ENCODE data around the gene PANX2.

PANX2 gene, protein sequence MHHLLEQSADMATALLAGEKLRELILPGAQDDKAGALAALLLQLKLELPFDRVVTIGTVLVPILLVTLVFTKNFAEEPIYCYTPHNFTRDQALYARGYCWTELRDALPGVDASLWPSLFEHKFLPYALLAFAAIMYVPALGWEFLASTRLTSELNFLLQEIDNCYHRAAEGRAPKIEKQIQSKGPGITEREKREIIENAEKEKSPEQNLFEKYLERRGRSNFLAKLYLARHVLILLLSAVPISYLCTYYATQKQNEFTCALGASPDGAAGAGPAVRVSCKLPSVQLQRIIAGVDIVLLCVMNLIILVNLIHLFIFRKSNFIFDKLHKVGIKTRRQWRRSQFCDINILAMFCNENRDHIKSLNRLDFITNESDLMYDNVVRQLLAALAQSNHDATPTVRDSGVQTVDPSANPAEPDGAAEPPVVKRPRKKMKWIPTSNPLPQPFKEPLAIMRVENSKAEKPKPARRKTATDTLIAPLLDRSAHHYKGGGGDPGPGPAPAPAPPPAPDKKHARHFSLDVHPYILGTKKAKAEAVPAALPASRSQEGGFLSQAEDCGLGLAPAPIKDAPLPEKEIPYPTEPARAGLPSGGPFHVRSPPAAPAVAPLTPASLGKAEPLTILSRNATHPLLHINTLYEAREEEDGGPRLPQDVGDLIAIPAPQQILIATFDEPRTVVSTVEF

DNA sequence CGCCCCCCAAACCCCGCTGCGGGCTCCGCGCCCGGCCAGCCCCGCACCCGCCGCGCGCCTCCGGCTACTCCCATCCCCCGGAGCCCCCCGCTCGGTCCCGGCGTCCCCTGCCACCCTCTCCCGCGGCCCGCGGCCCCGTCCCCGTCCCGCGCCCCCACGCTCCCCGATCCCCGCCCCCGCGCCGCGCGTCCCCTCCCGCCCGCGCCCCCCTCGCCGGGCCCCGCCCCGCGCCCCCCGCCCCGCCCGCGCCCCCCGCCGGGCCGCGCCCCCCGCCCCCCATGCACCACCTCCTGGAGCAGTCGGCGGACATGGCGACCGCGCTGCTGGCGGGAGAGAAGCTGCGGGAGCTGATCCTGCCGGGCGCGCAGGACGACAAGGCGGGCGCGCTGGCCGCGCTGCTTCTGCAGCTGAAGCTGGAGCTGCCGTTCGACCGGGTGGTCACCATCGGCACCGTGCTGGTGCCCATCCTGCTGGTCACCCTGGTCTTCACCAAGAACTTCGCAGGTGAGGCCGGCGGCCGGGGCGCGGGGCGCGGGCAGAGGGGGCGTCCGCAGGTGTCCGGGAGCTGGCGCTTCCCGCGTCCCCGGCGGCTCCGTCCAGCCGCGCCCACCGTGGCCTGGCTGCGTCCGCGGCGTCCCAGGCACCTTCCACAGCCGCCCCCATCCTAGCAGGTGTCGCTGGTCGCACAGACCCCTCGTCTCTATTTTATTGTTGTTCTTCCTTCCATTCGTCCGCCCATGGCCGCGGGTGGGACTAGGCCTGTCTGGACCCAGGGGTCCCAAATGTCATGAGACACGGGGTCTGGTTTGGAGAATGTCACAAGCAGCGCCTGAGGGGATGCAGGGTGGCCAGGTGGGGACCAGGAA is at the start of gene PANX2:
Gene PANX2, plus strand, starts transcription at position 279 of the 866 bp plus-strand sequence. Its CDS starts 0 bp downstream, at position 279.
- no peak for TF ChIP-seq ZFX (IDR thresholded peaks at IDR 0.05)
- TF ChIP-seq CTCF (conservative IDR thresholded peaks at IDR 0.05) = no peak
- H3K27ac ChIP-seq = peak within 1 kb of the TSS; percentile 83

DNA sequence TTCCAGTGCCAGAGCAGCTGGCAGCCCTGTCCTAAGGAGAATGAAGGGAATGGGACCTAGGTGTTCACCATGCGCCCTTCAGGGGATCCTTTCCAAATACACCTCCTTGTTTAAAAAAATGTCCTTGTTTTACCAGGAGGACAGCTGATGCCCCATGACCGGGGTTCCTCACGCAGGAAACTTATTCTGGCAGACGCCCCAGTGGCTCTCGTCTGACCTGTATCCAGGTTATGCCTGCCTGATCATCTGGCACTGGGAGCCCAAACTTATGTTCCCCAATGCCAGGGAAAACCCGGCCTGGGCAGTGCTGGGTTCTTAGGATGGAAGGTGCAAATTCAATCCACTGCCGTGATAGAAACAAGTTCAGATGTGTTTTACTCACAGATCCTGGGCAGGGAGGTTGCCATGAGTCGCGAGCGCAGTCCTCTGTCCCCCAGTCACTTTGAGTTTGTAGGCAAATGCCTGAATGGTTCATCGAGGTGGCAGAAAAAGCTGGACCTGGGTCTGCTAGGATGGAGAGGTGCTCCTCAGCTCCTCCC is 49.3 kb upstream of the PANX2 start:
- no peak overlapping the region for H3K27ac ChIP-seq
- TF ChIP-seq CTCF (conservative IDR thresholded peaks at IDR 0.05) = no peak
- no peak for TF ChIP-seq ZFX (IDR thresholded peaks at IDR 0.05)

GRCh38 chr22:50123119-50123518 is 47.4 kb upstream of the PANX2 start:
- TF ChIP-seq CTCF (conservative IDR thresholded peaks at IDR 0.05) (no peak), ZFX (IDR thresholded peaks at IDR 0.05) (no peak)
- H3K27ac ChIP-seq = no peak overlapping the region

- no peak overlapping the region for H3K27ac ChIP-seq
- TF ChIP-seq ZFX (IDR thresholded peaks at IDR 0.05) (no peak), CTCF (conservative IDR thresholded peaks at IDR 0.05) (no peak)
Measured at GRCh38 chr22:50125029-50125428, 45.5 kb upstream of the PANX2 start.

- TF ChIP-seq CTCF (conservative IDR thresholded peaks at IDR 0.05) (no peak), ZFX (IDR thresholded peaks at IDR 0.05) (no peak)
- no peak overlapping the region for H3K27ac ChIP-seq
Measured at GRCh38 chr22:50129121-50129736, 41.3 kb upstream of the PANX2 start.

GRCh38 chr22:50131894-50132293 is 38.6 kb upstream of the PANX2 start:
- TF ChIP-seq ZFX (IDR thresholded peaks at IDR 0.05) (no peak), CTCF (conservative IDR thresholded peaks at IDR 0.05) (no peak)
- no peak overlapping the region for H3K27ac ChIP-seq

All from C4-2B (cell line).